Heart left ventricle (tissue), 16 donors: ENCODE data around the gene TMEM271. TPM values are rescaled to one million over a fixed set of nuclear protein-coding genes. Genes with fewer than 3 reads are reported as not detected.
A peak's percentile ranks its signal among the peaks of the same experiment; 100 is the strongest.

Source experiments
- ATAC-seq, 4 donors: fragments of 200-7000 bp; cut with Tn5 transposase; one replicate each; pipeline ENCODE4 v1.9.1; 2020 to 2022; ENCODE audit warnings: moderate library complexity in 4 of 4, mild to moderate bottlenecking in 3 of 4, moderate number of reproducible peaks in 1 of 4
- DNase-seq, 5 donors: peaks; one replicate each; pipeline ENCODE4 v3.0.0-alpha.2; 2020
- H3K27ac ChIP-seq, 12 donors: fragments of 200-600 bp; sonication (generic) in 4 of 12; one replicate each; pipeline versions ENCODE4 v1.5.0 to v1.8.0; 2016 to 2022; ENCODE audit warnings: mild to moderate bottlenecking in 2 of 12
- H3K27me3 ChIP-seq, 9 donors: fragments of 200-600 bp; sonication (generic) in 2 of 9; one replicate each; pipeline versions ENCODE4 v1.5.1 to v1.8.0; 2016 to 2022; ENCODE audit warnings: mild to moderate bottlenecking in 3 of 9
- H3K36me3 ChIP-seq, 9 donors: fragments of 200-600 bp; sonication (generic) in 2 of 9; one replicate each; pipeline versions ENCODE4 v1.5.0 to v1.8.0; 2018 to 2022; ENCODE audit warnings: mild to moderate bottlenecking in 2 of 9
- H3K4me1 ChIP-seq, 12 donors: fragments of 200-600 bp; sonication (generic) in 4 of 12; one replicate each; pipeline versions ENCODE4 v1.5.0 to v1.8.0; 2016 to 2022; ENCODE audit warnings: mild to moderate bottlenecking in 3 of 12
- H3K4me3 ChIP-seq, 12 donors: fragments of 200-600 bp; sonication (generic) in 4 of 12; one replicate each; pipeline versions ENCODE4 v1.5.0 to v1.8.0; 2017 to 2022; ENCODE audit warnings: mild to moderate bottlenecking in 9 of 12, moderate library complexity in 4 of 12
- H3K9me3 ChIP-seq, 12 donors: fragments of 200-600 bp; sonication (generic) in 4 of 12; one replicate each; pipeline versions ENCODE4 v1.5.0 to v1.8.0; 2016 to 2022; ENCODE audit warnings: mild to moderate bottlenecking in 1 of 12
- CTCF ChIP-seq, 12 donors: fragments of 200-600 bp; sonication (generic) in 4 of 12; IDR thresholded peaks; one replicate each; pipeline versions ENCODE4 v1.5.0 to v1.8.0; 2018 to 2022; ENCODE audit warnings: antibody characterized with exemption in 12 of 12, mild to moderate bottlenecking in 5 of 12
- POLR2A ChIP-seq, 2 donors: fragments of 450-650 bp; IDR thresholded peaks; one replicate each; pipeline ENCODE4 v1.6.1; 2017; ENCODE audit warnings: antibody characterized with exemption in 2 of 2, mild to moderate bottlenecking in 2 of 2, moderate library complexity in 2 of 2
- WGBS, 4 donors: extraction: QIAGEN DNeasy Blood & Tissue Kit in 2 of 4; methylation state at CpG; one replicate each; pipeline versions ENCODE4 v1.1.5 to v1.1.7; 2013 to 2018; 5-methylcytosine and 5-hydroxymethylcytosine counted together
- intact Hi-C, 10 donors: fragments of 100-400 bp; cut with DNase I; formaldehyde crosslinking; loops; one replicate each; pipeline versions ENCODE4 v1.11.1 to v1.14.2; 2022
- polyA plus RNA-seq, 2 donors: library from polyadenylated mRNA; stranded (reverse); fragments of 200-250 nt; gene quantifications; one replicate each; pipeline ENCODE4 v1.2.3, GENCODE V29; 2013
- total RNA-seq, 9 donors: library from RNA; depleted of rRNA in 2 of 9; stranded (reverse); fragments of >200 nt in 2 of 9; fragmentation: NEBNext Ultra II Directional in 3 of 9; extraction: Animal tissue kit (Norgen Biotek cat#: 25700) in 3 of 9; gene quantifications; one replicate each; pipeline versions ENCODE4 v1.1.0 to v1.2.4, GENCODE V29; 2016 to 2023
- donor health status: ischemic (EF 13 %, LVEDD 7.1; RV severe dilation, severe dysfunction).
- donor health status: healthy with polysubstance abuse.
- donor health status: DM: no; HTN: yes; CAD: no.
- donor health status: DM: no; HTN: no; CAD: no.
- donor health status: ischemic (EF 25% LVEDD 6.9; RV normal size, moderate dysfunction).
- donor health status: ischemic (EF 25% LVEDD 5.7; RV mildly dilated, moderate dysfunction).
- donor health status: healthy.
- donor health status: DM: yes; HTN: yes; CAD: no.
- donor health status: ischemic (EF 35%, LVEDD 5.7; RV mildly dilated, moderate dysfunction).
- donor health status: nonischemic (EF 11% LVEDD 7.7; RV severe dilation, severe dysfunction).
- donor health status: DM: yes; HTN: yes; CAD: no.
- donor health status: PGD.
- donor health status: ischemic (EF 29% LVEDD 5.4; RV normal size, mild dysfunction).
- donor health status: nonischemic (EF 23%, LVEDD 6.1; RV moderate dilation, normal function).

The TMEM271 gene
- total and polyA plus RNA-seq, 11 donors = not detected

GRCh38 chr4:621296-622070 lies 45.4 kb upstream of the TMEM271 start:
- H3K4me1 ChIP-seq = no peaks in the 10 kb centered on the region
- H3K36me3 ChIP-seq = no peaks in the 10 kb centered on the region
- H3K9me3 ChIP-seq = no peaks in the 10 kb centered on the region
- 83 to 86% (median 84%) methylated on average over 16 to 22 of the region's 22 CpGs for WGBS, 4 donors
- H3K27me3 ChIP-seq = peaks cover 0 to 24% (median 0%) of the 10 kb centered on the region in 9 donors
- H3K27ac ChIP-seq = no peak overlapping the region
- H3K4me3 ChIP-seq = no peak overlapping the region
- no peak for ATAC-seq
- no peak for TF ChIP-seq CTCF (IDR thresholded peaks at IDR 0.05)
- no peak for TF ChIP-seq POLR2A (IDR thresholded peaks at IDR 0.05)
- DNase-seq = peak in 1 of 5 donors; percentile 27
- intact Hi-C loops = no loop called here

- Histone ChIP-seq H3K4me1 (no peaks in the 10 kb centered on the region), H3K36me3 (no peaks in the 10 kb centered on the region), H3K27me3 (peaks cover 0 to 18% (median 0%) of the 10 kb centered on the region in 9 donors), H3K9me3 (no peaks in the 10 kb centered on the region), H3K4me3 (no peak overlapping the region), H3K27ac (no peak overlapping the region)
- TF ChIP-seq CTCF (IDR thresholded peaks at IDR 0.05) (no peak), POLR2A (IDR thresholded peaks at IDR 0.05) (no peak)
- ATAC-seq (no peak), DNase-seq (no peak)
- intact Hi-C loops = no loop called here
- WGBS, 4 donors = 89 to 91% (median 90%) methylated on average over 14 to 19 of the region's 19 CpGs
Measured at GRCh38 chr4:620851-621261, 44.8 kb upstream of the TMEM271 start.

- TF ChIP-seq CTCF (IDR thresholded peaks at IDR 0.05) = no peak
- no peak for TF ChIP-seq POLR2A (IDR thresholded peaks at IDR 0.05)
Measured at GRCh38 chr4:620201-620600, 44.1 kb upstream of the TMEM271 start.

GRCh38 chr4:617644-618641 lies 41.8 kb upstream of the TMEM271 start:
- ATAC-seq (no peak), DNase-seq (no peak)
- WGBS, 4 donors = 66 to 68% (median 67%) methylated on average over 17 to 18 of the region's 18 CpGs
- H3K4me3 ChIP-seq = no peak overlapping the region
- no peak for TF ChIP-seq POLR2A (IDR thresholded peaks at IDR 0.05)
- no peak for TF ChIP-seq CTCF (IDR thresholded peaks at IDR 0.05)
- H3K27me3 ChIP-seq = peaks cover 0 to 16% (median 0%) of the 10 kb centered on the region in 9 donors
- no peaks in the 10 kb centered on the region for H3K9me3 ChIP-seq
- H3K36me3 ChIP-seq = no peaks in the 10 kb centered on the region
- intact Hi-C loops = no loop called here
- no peaks in the 10 kb centered on the region for H3K4me1 ChIP-seq
- H3K27ac ChIP-seq = no peak overlapping the region

More at GRCh38 chr4:620201-620600, 44.1 kb upstream of the TMEM271 start:
- intact Hi-C loops = no loop called here
- Histone ChIP-seq H3K4me1 (no peaks in the 10 kb centered on the region), H3K9me3 (no peaks in the 10 kb centered on the region), H3K27ac (no peak overlapping the region), H3K4me3 (no peak overlapping the region), H3K27me3 (peaks cover 0 to 11% (median 0%) of the 10 kb centered on the region in 9 donors), H3K36me3 (no peaks in the 10 kb centered on the region)
- 77 to 83% (median 82%) methylated on average over 11 of the region's 11 CpGs for WGBS, 4 donors
- ATAC-seq (no peak), DNase-seq (no peak)
